OCI-LY1 (cell line): ENCODE data around the gene PTH2R.

Experiments used
- H2AFZ ChIP-seq: fragments of 200-600 bp; sonication (generic), shearing (Covaris generic); 2 replicates; pipeline ENCODE4 v1.6.0; 2014; ENCODE audit warnings: antibody characterized with exemption, mild to moderate bottlenecking, low read length
- H3F3A ChIP-seq: fragments of 200-600 bp; sonication (generic), shearing (Covaris generic); 2 replicates; pipeline ENCODE4 v1.6.0; 2014; ENCODE audit warnings: mild to moderate bottlenecking, antibody characterized with exemption, low read length, moderate library complexity; ENCODE audit not compliant: insufficient read depth
- H3K27ac ChIP-seq: fragments of 200-600 bp; sonication (generic); 2 replicates; pipeline ENCODE4 v1.5.1; 2014; ENCODE audit warnings: low read length, mixed run types, mild to moderate bottlenecking, low read depth; ENCODE audit not compliant: poor library complexity, severe bottlenecking
- H3K27me3 ChIP-seq: fragments of 200-600 bp; sonication (generic); 2 replicates; pipeline ENCODE4 v1.6.0; 2014; ENCODE audit warnings: antibody characterized with exemption, mild to moderate bottlenecking, low read length, moderate library complexity; ENCODE audit not compliant: insufficient read depth
- H3K36me3 ChIP-seq: fragments of 200-600 bp; sonication (generic); 2 replicates; pipeline ENCODE4 v1.6.1; 2014; ENCODE audit warnings: mild to moderate bottlenecking, antibody characterized with exemption, low read length, moderate library complexity, mixed read lengths; ENCODE audit not compliant: insufficient read depth
- H3K4me1 ChIP-seq: fragments of 200-600 bp; sonication (generic); 2 replicates; pipeline ENCODE4 v1.5.1; 2014; ENCODE audit warnings: mild to moderate bottlenecking, low read length, moderate library complexity; ENCODE audit not compliant: insufficient read depth, severe bottlenecking
- H3K4me2 ChIP-seq: fragments of 200-600 bp; sonication (generic), shearing (Covaris generic); 2 replicates; pipeline ENCODE4 v1.6.1; 2014; ENCODE audit warnings: low read length
- H3K4me3 ChIP-seq: fragments of 200-600 bp; sonication (generic); 2 replicates; pipeline ENCODE4 v1.5.1; 2014; ENCODE audit warnings: low read length, low read depth, mild to moderate bottlenecking, mixed read lengths; ENCODE audit not compliant: poor library complexity, severe bottlenecking
- H3K79me2 ChIP-seq: fragments of 200-600 bp; shearing (Covaris generic); 2 replicates; pipeline ENCODE4 v1.6.1; 2016; ENCODE audit warnings: mixed run types, low read length, mixed read lengths; ENCODE audit not compliant: insufficient read depth
- H3K9ac ChIP-seq: fragments of 200-600 bp; sonication (generic), shearing (Covaris generic); 2 replicates; pipeline ENCODE4 v1.6.1; 2014; ENCODE audit warnings: mild to moderate bottlenecking, low read length, mixed read lengths
- H3K9me2 ChIP-seq: fragments of 200-600 bp; sonication (generic), shearing (Covaris generic); 2 replicates; pipeline ENCODE4 v1.6.1; 2014; ENCODE audit warnings: low read depth, mild to moderate bottlenecking, low read length, mixed read lengths
- H3K9me3 ChIP-seq: fragments of 200-600 bp; shearing (Covaris generic); 2 replicates; pipeline ENCODE4 v1.6.1; 2014; ENCODE audit warnings: low read length, mixed read lengths
- H4K20me1 ChIP-seq: fragments of 200-600 bp; sonication (generic), shearing (Covaris generic); 2 replicates; pipeline ENCODE4 v1.6.0; 2016; ENCODE audit warnings: mild to moderate bottlenecking, low read length; ENCODE audit not compliant: insufficient read depth
- EZH2 ChIP-seq: fragments of 200-600 bp; sonication (generic), shearing (Covaris generic); IDR thresholded peaks from 2 replicates; pipeline ENCODE4 v1.8.0; 2017; ENCODE audit warnings: borderline replicate concordance, mixed run types, mild to moderate bottlenecking, antibody characterized with exemption, low read length, moderate library complexity, mixed read lengths
- TF ChIP-seq, protein P1 (sequence below): fragments of 200-600 bp; sonication (generic), shearing (Covaris generic); IDR thresholded peaks from 2 replicates; pipeline ENCODE4 v1.5.1; 2017; ENCODE audit warnings: mild to moderate bottlenecking, antibody characterized with exemption, low read length, moderate library complexity, mixed read lengths

Gene PTH2R, protein sequence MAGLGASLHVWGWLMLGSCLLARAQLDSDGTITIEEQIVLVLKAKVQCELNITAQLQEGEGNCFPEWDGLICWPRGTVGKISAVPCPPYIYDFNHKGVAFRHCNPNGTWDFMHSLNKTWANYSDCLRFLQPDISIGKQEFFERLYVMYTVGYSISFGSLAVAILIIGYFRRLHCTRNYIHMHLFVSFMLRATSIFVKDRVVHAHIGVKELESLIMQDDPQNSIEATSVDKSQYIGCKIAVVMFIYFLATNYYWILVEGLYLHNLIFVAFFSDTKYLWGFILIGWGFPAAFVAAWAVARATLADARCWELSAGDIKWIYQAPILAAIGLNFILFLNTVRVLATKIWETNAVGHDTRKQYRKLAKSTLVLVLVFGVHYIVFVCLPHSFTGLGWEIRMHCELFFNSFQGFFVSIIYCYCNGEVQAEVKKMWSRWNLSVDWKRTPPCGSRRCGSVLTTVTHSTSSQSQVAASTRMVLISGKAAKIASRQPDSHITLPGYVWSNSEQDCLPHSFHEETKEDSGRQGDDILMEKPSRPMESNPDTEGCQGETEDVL

DNA sequence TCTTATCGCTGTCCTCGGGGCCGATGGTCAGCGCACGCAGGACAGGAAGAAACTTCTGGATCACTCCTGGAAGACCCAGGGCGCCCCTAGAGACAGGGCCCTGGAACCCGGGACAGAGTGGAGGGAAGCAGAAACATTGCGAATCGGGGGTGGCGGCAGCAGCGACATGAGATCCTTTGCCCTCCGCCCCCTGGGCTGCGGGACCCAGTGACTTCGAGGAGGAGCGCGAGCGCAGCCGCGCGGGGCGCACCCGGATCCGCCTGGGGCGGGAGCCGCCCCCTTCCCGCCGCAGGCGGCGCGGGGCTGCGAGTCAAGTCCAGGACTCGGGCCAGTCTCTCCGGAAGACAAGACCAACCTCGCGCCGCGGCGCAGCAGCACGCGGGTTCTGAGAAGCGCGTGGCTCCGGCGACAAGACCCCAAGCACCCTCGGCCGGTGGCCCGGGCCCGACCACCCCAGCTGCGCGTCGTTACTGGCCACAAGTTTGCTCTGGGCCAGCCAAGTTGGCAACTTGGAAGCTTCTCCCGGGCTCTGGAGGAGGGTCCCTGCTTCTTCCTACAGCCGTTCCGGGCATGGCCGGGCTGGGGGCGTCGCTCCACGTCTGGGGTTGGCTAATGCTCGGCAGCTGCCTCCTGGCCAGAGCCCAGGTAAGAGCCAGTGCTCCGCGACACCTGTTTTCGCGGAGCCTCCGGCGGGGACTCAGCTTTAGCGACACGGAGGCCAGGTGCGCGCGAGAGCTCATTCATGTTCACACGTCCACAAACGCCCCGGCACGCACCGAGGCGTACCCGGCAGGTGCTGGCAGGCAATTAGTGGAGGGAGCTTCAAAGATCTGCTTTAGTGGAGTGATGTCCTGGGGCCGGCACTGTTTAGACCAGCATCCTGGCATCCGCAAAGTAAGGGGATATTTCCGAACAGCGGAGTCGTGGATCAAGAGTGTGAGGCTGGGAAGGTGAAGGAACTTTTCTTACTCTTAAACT is at the start of gene PTH2R:
Gene PTH2R (plus strand): TSS at position 319 of the 978 bp plus-strand sequence. CDS start 252 bp downstream, at position 571.
- no peaks in the 10 kb centered on the region for H3K9me2 ChIP-seq
- no peak for TF ChIP-seq EZH2
- TF ChIP-seq, protein P1, sequence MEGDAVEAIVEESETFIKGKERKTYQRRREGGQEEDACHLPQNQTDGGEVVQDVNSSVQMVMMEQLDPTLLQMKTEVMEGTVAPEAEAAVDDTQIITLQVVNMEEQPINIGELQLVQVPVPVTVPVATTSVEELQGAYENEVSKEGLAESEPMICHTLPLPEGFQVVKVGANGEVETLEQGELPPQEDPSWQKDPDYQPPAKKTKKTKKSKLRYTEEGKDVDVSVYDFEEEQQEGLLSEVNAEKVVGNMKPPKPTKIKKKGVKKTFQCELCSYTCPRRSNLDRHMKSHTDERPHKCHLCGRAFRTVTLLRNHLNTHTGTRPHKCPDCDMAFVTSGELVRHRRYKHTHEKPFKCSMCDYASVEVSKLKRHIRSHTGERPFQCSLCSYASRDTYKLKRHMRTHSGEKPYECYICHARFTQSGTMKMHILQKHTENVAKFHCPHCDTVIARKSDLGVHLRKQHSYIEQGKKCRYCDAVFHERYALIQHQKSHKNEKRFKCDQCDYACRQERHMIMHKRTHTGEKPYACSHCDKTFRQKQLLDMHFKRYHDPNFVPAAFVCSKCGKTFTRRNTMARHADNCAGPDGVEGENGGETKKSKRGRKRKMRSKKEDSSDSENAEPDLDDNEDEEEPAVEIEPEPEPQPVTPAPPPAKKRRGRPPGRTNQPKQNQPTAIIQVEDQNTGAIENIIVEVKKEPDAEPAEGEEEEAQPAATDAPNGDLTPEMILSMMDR, result no peak
- H3K9me3 ChIP-seq, result no peaks in the 10 kb centered on the region
- no peak within 1 kb of the TSS for H2AFZ ChIP-seq
- no peak within 1 kb of the TSS for H3K9ac ChIP-seq
- H3K79me2 ChIP-seq, result no peaks in the 10 kb centered on the region
- H3K27ac ChIP-seq, result no peak within 1 kb of the TSS
- no peaks in the 10 kb centered on the region for H3K27me3 ChIP-seq
- H3F3A ChIP-seq, result no peaks in the 10 kb centered on the region
- H3K36me3 ChIP-seq, result no peaks in the 10 kb centered on the region
- no peak within 1 kb of the TSS for H3K4me2 ChIP-seq
- H3K4me1 ChIP-seq, result no peaks in the 10 kb centered on the region
- no peak within 1 kb of the TSS for H3K4me3 ChIP-seq
- H4K20me1 ChIP-seq, result no peaks in the 10 kb centered on the region

DNA sequence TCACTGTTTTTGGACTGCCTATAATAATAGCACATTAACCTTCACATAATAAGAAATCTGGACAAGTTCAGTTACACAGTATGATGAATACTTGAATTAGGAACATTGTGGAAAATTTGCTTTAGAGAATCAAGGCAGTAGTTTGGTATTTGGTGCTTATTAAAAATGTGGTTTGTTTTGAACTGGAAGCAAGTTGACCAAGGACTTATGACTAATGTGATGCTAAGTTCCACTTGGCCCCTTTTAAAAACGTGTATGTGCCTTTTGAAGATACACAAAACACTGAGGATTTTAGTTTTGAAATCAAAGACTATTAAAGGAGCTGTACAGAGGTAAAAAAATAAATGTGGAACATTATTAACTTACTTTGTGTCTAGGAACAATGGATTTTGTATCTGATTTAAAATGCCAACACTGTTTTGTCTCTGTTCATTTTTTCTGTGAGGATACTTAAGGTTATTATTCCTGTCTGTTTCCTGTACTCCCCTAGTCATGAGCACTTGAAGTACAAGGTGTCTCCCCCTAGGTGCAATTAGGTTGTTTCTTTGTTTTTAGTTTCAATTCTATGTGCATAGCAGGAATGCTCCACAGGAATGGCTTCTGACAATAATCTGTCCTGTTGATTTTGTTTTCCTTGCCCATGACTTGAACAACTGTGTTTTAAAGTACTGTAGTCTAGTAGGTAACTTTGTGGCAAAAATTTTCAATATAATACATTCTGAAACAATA is 49.6 kb upstream of the PTH2R start:
- Histone ChIP-seq H3K4me3 (no peak overlapping the region), H3F3A (no peaks in the 10 kb centered on the region), H3K9ac (no peak overlapping the region), H3K9me2 (no peaks in the 10 kb centered on the region), H3K4me2 (no peak overlapping the region), H3K79me2 (no peaks in the 10 kb centered on the region), H4K20me1 (no peaks in the 10 kb centered on the region), H3K36me3 (peaks cover 62% of the 10 kb centered on the region), H3K4me1 (no peaks in the 10 kb centered on the region), H3K27me3 (no peaks in the 10 kb centered on the region), H3K27ac (no peak overlapping the region), H2AFZ (no peak overlapping the region), H3K9me3 (no peaks in the 10 kb centered on the region)
- TF ChIP-seq EZH2, result no peak
- TF ChIP-seq, protein P1, result no peak
